Neural progenitor cell (in vitro differentiated cells): Measurements from ENCODE around the gene PTPRA. TPM values are rescaled to one million over a fixed set of nuclear protein-coding genes. Genes with fewer than 3 reads are reported as not detected.

Experiments used
- DNase-seq: peaks from one replicate; pipeline ENCODE4 v3.0.0-alpha.2; 2016; ENCODE audit warnings: low spot score
- H2AFZ ChIP-seq: fragments of 200-600 bp; sonication (generic); replicated peaks from 2 replicates; pipeline ENCODE4 v1.6.1; 2016; ENCODE audit warnings: antibody characterized with exemption
- H3F3A ChIP-seq: fragments of 200-600 bp; sonication (generic); 2 replicates; pipeline ENCODE4 v1.6.1; 2016; ENCODE audit warnings: antibody characterized with exemption, low read depth
- H3K27ac ChIP-seq: fragments of 200-600 bp; sonication (generic); 2 replicates; pipeline ENCODE4 v1.5.1; 2016; ENCODE audit warnings: mild to moderate bottlenecking
- H3K27me3 ChIP-seq: fragments of 200-600 bp; sonication (generic); 2 replicates; pipeline ENCODE4 v1.6.1; 2016; ENCODE audit warnings: mild to moderate bottlenecking, moderate library complexity
- H3K36me3 ChIP-seq: fragments of 200-600 bp; sonication (generic); 2 replicates; pipeline ENCODE4 v1.5.1; 2016
- H3K4me1 ChIP-seq: fragments of 200-600 bp; sonication (generic); 2 replicates; pipeline ENCODE4 v1.6.1; 2016; ENCODE audit warnings: mixed run types
- H3K4me2 ChIP-seq: fragments of 200-600 bp; sonication (generic); 2 replicates; pipeline ENCODE4 v1.6.1; 2016
- H3K4me3 ChIP-seq: fragments of 200-600 bp; sonication (generic); 2 replicates; pipeline ENCODE4 v1.5.1; 2016
- H3K79me2 ChIP-seq: fragments of 200-600 bp; sonication (generic); 2 replicates; pipeline ENCODE4 v1.6.1; 2016; ENCODE audit warnings: low read depth
- H3K9ac ChIP-seq: fragments of 200-600 bp; sonication (generic); 2 replicates; pipeline ENCODE4 v1.6.1; 2016
- H3K9me3 ChIP-seq: fragments of 200-600 bp; sonication (generic); 2 replicates; pipeline ENCODE4 v1.5.1; 2016; ENCODE audit warnings: low read depth
- H4K20me1 ChIP-seq: fragments of 200-600 bp; sonication (generic); 2 replicates; pipeline ENCODE4 v1.6.1; 2016; ENCODE audit warnings: low read depth
- H3K27ac Mint-ChIP-seq: 3 replicates; pipeline ENCODE4 v1.8.0; 2021; ENCODE audit warnings: mixed read lengths
- H3K27me3 Mint-ChIP-seq: 2 replicates; pipeline ENCODE4 v1.8.0; 2022; ENCODE audit warnings: low read depth, mild to moderate bottlenecking, inconsistent platforms, moderate library complexity, mixed read lengths; ENCODE audit not compliant: insufficient read depth
- H3K36me3 Mint-ChIP-seq: 3 replicates; pipeline ENCODE4 v1.8.0; 2021; ENCODE audit warnings: mixed read lengths
- H3K4me1 Mint-ChIP-seq: 3 replicates; pipeline ENCODE4 v1.8.0; 2021; ENCODE audit warnings: mixed read lengths
- H3K4me3 Mint-ChIP-seq: 3 replicates; pipeline ENCODE4 v1.8.0; 2021; ENCODE audit warnings: mild to moderate bottlenecking, moderate library complexity, mixed read lengths
- H3K9me3 Mint-ChIP-seq: 3 replicates; pipeline ENCODE4 v1.8.0; 2020; ENCODE audit warnings: mixed read lengths
- EZH2 ChIP-seq: fragments of 200-600 bp; sonication (generic); IDR thresholded peaks from 2 replicates; pipeline ENCODE4 v1.6.1; 2017; ENCODE audit warnings: antibody characterized with exemption, mild to moderate bottlenecking, moderate library complexity
- EZH2phosphoT487 ChIP-seq: fragments of 200-600 bp; sonication (generic); IDR thresholded peaks from 2 replicates; pipeline ENCODE4 v1.6.1; 2017; ENCODE audit warnings: antibody characterized with exemption
- total RNA-seq: library from RNA; depleted of rRNA; stranded (reverse); fragments of >200 nt; gene quantifications from 2 replicates; pipeline ENCODE4 v1.2.3, GENCODE V29; 2015; ENCODE audit warnings: low replicate concordance
- TF ChIP-seq, protein P1 (sequence below): fragments of 200-600 bp; sonication (generic); IDR thresholded peaks from 2 replicates; pipeline ENCODE4 v1.5.1; 2017; ENCODE audit warnings: antibody characterized with exemption, mild to moderate bottlenecking

Gene PTPRA
- total RNA-seq, 1 donor from 2014 or later = 77.7 TPM

DNA sequence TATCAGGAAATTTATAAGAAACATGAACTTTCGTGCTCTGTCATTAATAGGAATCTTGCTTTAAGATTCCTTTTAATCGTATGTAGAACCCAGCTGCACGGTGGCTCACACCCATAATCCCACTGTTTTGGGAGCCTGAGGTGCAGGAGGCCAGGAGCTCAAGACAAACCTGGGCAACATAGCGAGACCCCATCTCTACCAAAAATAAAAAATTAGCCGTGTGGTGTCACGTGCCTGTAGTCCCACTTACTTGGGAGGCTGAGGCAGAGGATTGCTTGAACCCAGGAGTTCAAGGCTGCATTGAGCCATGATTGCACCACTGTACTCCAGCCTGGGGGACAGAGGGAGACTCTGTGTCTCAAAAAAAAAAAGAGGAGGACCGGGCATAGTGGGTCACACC is 7.4 kb downstream of the PTPRA start:
- peaks cover 97% of the 10 kb centered on the region for H3K79me2 ChIP-seq
- Mint-ChIP-seq H3K27me3 (no peaks in the 10 kb centered on the region), H3K36me3 (peaks cover 21% of the 10 kb centered on the region)

DNA sequence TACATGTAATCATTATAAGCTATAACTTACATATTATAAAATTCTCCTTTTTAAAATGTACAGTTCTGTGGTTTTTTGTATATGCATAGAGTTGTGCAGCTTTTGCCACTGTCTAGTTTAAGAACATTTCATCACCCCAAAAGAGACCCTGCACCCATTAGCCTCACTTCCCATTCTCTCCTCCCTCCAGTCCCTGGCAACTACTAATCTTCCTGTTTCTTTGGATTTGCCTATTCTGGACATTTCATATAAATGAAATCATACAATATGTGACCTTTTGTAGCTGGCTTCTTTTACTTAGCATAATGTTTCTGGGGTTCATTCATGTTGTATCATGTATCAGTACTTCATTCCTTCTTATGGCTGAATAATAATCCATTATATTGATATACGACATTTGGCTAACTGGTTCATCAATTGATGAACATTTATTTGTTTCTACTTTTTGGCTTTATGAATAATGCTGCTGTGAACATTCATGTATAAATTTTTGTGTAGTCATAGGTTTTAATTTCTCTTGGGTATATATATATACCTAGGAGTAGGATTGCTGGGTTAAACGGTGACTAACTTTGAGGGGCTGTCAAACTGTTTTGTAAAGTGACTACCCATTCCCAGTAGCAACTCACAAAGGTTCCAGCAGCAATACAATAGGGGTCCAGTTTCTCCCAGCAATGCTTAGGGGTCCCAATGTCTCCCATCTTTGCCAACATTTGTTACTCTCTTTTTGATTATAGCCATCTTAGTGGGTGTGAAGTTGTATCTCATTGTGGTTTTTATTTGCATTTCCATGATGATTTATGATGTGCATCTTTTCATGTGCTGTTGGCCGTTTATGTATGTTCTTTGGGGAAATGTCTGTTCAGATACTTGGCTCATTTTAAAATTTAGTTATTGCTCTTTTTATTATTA is 10.7 kb downstream of the PTPRA start:
- Mint-ChIP-seq H3K36me3 (peaks cover 16% of the 10 kb centered on the region), H3K27ac (no peak overlapping the region), H3K9me3 (peaks cover 10% of the 10 kb centered on the region), H3K27me3 (no peaks in the 10 kb centered on the region), H3K4me1 (peaks cover 2% of the 10 kb centered on the region), H3K4me3 (no peak overlapping the region)
- Histone ChIP-seq H3K27ac (peak overlapping the region; percentile 16), H3K4me3 (no peak overlapping the region), H3K4me1 (no peaks in the 10 kb centered on the region), H3K9ac (no peak overlapping the region), H3K79me2 (peaks cover 97% of the 10 kb centered on the region), H3K36me3 (no peaks in the 10 kb centered on the region), H3F3A (no peaks in the 10 kb centered on the region), H3K27me3 (no peaks in the 10 kb centered on the region), H3K4me2 (no peak overlapping the region), H4K20me1 (peaks cover 57% of the 10 kb centered on the region), H2AFZ (no peak overlapping the region), H3K9me3 (no peaks in the 10 kb centered on the region)
- DNase-seq = no peak
- TF ChIP-seq EZH2 = no peak
- no peak for TF ChIP-seq EZH2phosphoT487
- TF ChIP-seq, protein P1, sequence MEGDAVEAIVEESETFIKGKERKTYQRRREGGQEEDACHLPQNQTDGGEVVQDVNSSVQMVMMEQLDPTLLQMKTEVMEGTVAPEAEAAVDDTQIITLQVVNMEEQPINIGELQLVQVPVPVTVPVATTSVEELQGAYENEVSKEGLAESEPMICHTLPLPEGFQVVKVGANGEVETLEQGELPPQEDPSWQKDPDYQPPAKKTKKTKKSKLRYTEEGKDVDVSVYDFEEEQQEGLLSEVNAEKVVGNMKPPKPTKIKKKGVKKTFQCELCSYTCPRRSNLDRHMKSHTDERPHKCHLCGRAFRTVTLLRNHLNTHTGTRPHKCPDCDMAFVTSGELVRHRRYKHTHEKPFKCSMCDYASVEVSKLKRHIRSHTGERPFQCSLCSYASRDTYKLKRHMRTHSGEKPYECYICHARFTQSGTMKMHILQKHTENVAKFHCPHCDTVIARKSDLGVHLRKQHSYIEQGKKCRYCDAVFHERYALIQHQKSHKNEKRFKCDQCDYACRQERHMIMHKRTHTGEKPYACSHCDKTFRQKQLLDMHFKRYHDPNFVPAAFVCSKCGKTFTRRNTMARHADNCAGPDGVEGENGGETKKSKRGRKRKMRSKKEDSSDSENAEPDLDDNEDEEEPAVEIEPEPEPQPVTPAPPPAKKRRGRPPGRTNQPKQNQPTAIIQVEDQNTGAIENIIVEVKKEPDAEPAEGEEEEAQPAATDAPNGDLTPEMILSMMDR = no peak

More for the DNA sequence above, 7.4 kb downstream of the PTPRA start:
- no peak for TF ChIP-seq EZH2
- no peak for TF ChIP-seq EZH2phosphoT487
- TF ChIP-seq, protein P1 = no peak
- Histone ChIP-seq H3K4me3 (no peak overlapping the region), H3K9ac (no peak overlapping the region), H3K4me1 (no peaks in the 10 kb centered on the region), H3K36me3 (no peaks in the 10 kb centered on the region), H3K9me3 (no peaks in the 10 kb centered on the region), H3K27ac (no peak overlapping the region), H4K20me1 (peaks cover 46% of the 10 kb centered on the region), H3K4me2 (no peak overlapping the region), H2AFZ (no peak overlapping the region), H3K27me3 (no peaks in the 10 kb centered on the region), H3F3A (no peaks in the 10 kb centered on the region)
- Mint-ChIP-seq H3K27ac (no peak overlapping the region), H3K4me1 (peaks cover 15% of the 10 kb centered on the region), H3K4me3 (no peak overlapping the region), H3K9me3 (peaks cover 5% of the 10 kb centered on the region)
- no peak for DNase-seq

DNA sequence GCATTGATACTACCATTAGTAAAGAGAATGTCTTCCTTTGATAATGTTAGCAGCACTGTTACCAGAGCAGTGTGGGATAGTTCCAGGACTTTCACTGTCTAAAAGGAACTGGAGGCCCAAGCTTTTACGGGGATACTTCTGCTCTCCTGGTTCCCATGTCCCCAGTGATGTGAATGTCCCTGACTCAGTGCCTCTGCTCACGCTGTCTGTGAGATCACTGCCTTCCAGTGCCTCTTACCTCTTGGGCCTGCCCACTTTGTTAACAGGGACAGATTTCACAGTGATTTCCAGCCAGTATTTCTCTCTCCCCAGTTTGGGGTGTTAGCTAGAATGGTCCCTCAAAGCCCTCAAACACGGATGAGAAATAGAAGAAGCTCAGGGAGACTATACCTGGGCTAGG is 14.4 kb downstream of the PTPRA start:
- no peaks in the 10 kb centered on the region for H3K27me3 ChIP-seq

More for the DNA sequence above, 14.4 kb downstream of the PTPRA start:
- Mint-ChIP-seq H3K4me3 (no peak overlapping the region), H3K4me1 (no peaks in the 10 kb centered on the region), H3K36me3 (peaks cover 26% of the 10 kb centered on the region), H3K27me3 (no peaks in the 10 kb centered on the region), H3K9me3 (peaks cover 14% of the 10 kb centered on the region), H3K27ac (no peak overlapping the region)
- TF ChIP-seq, protein P1 = no peak
- TF ChIP-seq EZH2 = no peak
- TF ChIP-seq EZH2phosphoT487 = no peak
- H3K4me3 ChIP-seq = no peak overlapping the region
- H3K9ac ChIP-seq = no peak overlapping the region
- H4K20me1 ChIP-seq = peaks cover 70% of the 10 kb centered on the region
- no peak for DNase-seq
- no peak overlapping the region for H3K27ac ChIP-seq
- no peak overlapping the region for H2AFZ ChIP-seq
- H3F3A ChIP-seq = no peaks in the 10 kb centered on the region
- no peaks in the 10 kb centered on the region for H3K4me1 ChIP-seq
- H3K79me2 ChIP-seq = peaks cover 96% of the 10 kb centered on the region
- H3K36me3 ChIP-seq = no peaks in the 10 kb centered on the region
- no peak overlapping the region for H3K4me2 ChIP-seq
- H3K9me3 ChIP-seq = no peaks in the 10 kb centered on the region
